Skin epidermis (tissue), 12 donors: Measurements from ENCODE around the gene MS4A8.
"Not testable (repeated sequence)": the region's sequence is repeated elsewhere in the genome, so short reads cannot be mapped to it uniquely, and the experiment has no call there.

ENCODE experiments used
- H3K27ac ChIP-seq, 21 experiments: fragments of 200-600 bp; sonication (generic) in 11 of 21; one replicate each; pipeline ENCODE4 v1.5.0; 2020; ENCODE audit warnings: mild to moderate bottlenecking in 3 of 21, inconsistent platforms in 2 of 21, moderate library complexity in 2 of 21
- H3K4me3 ChIP-seq, 7 experiments: fragments of 200-600 bp; sonication (generic) in 2 of 7; one replicate each; pipeline ENCODE4 v1.5.0; 2020; ENCODE audit warnings: inconsistent platforms in 2 of 7, mild to moderate bottlenecking in 2 of 7, moderate library complexity in 1 of 7

Gene MS4A8

GRCh38 chr11:60720460-60720859, 21.0 kb downstream of the MS4A8 start:
- no peak overlapping the region for H3K27ac ChIP-seq
- no peak overlapping the region for H3K4me3 ChIP-seq

GRCh38 chr11:60724420-60724819, 25.0 kb downstream of the MS4A8 start, which contains the start of gene MS4A18:
MS4A18 (plus strand) TSS chr11:60724720.
- no peak within 1 kb of the TSS for H3K27ac ChIP-seq

GRCh38 chr11:60725592-60725991, 26.2 kb downstream of the MS4A8 start:
- H3K27ac ChIP-seq: no peak overlapping the region
- H3K4me3 ChIP-seq: no peak overlapping the region

More at GRCh38 chr11:60724420-60724819, 25.0 kb downstream of the MS4A8 start, which contains the start of gene MS4A18:
- no peak within 1 kb of the TSS for H3K4me3 ChIP-seq

- Histone ChIP-seq H3K27ac (no peak overlapping the region), H3K4me3 (no peak overlapping the region)
Observed at GRCh38 chr11:60731586-60731985, 32.2 kb downstream of the MS4A8 start.

GRCh38 chr11:60734279-60734678, 34.9 kb downstream of the MS4A8 start:
- Histone ChIP-seq H3K27ac (no peak overlapping the region), H3K4me3 (no peak overlapping the region)

- H3K27ac ChIP-seq: no peak overlapping the region
- H3K4me3 ChIP-seq: no peak overlapping the region
Observed at GRCh38 chr11:60739114-60739513, 39.7 kb downstream of the MS4A8 start.

GRCh38 chr11:60740573-60740972, 41.2 kb downstream of the MS4A8 start:
- no peak overlapping the region for H3K4me3 ChIP-seq
- no peak overlapping the region for H3K27ac ChIP-seq

- H3K4me3 ChIP-seq: no peak overlapping the region
- no peak overlapping the region for H3K27ac ChIP-seq
Observed at GRCh38 chr11:60741421-60741820, 42.0 kb downstream of the MS4A8 start.

- Histone ChIP-seq H3K27ac (no peak overlapping the region), H3K4me3 (no peak overlapping the region)
Observed at GRCh38 chr11:60743058-60743457, 43.6 kb downstream of the MS4A8 start.

- no peak overlapping the region for H3K4me3 ChIP-seq
- no peak overlapping the region for H3K27ac ChIP-seq
Observed at GRCh38 chr11:60744114-60744513, 44.7 kb downstream of the MS4A8 start.

GRCh38 chr11:60747359-60747873, 48.0 kb downstream of the MS4A8 start:
- Histone ChIP-seq H3K27ac (no peak overlapping the region), H3K4me3 (no peak overlapping the region)

GRCh38 chr11:60748225-60748624, 48.8 kb downstream of the MS4A8 start:
- Histone ChIP-seq H3K27ac (no peak overlapping the region), H3K4me3 (no peak overlapping the region)

GRCh38 chr11:60748821-60749220, 49.4 kb downstream of the MS4A8 start:
- no peak overlapping the region for H3K4me3 ChIP-seq
- H3K27ac ChIP-seq: no peak overlapping the region

GRCh38 chr11:60750911-60751310, 51.5 kb downstream of the MS4A8 start:
- Histone ChIP-seq H3K27ac (no peak overlapping the region), H3K4me3 (no peak overlapping the region)

- H3K4me3 ChIP-seq: no peak overlapping the region
- H3K27ac ChIP-seq: no peak overlapping the region
Observed at GRCh38 chr11:60753309-60753708, 53.9 kb downstream of the MS4A8 start.

GRCh38 chr11:60754887-60755286, 55.5 kb downstream of the MS4A8 start:
- no peak overlapping the region for H3K4me3 ChIP-seq

GRCh38 chr11:60756307-60757032, 57.1 kb downstream of the MS4A8 start, which contains the start of gene MS4A15:
MS4A15 (plus strand) TSS chr11:60756867; CDS start chr11:60763734, 6,867 bp downstream.
- no peak within 1 kb of the TSS for H3K4me3 ChIP-seq
- no peak within 1 kb of the TSS for H3K27ac ChIP-seq

More at GRCh38 chr11:60754887-60755286, 55.5 kb downstream of the MS4A8 start:
- H3K27ac ChIP-seq: no peak overlapping the region

GRCh38 chr11:60757231-60757800, 57.9 kb downstream of the MS4A8 start:
- H3K4me3 ChIP-seq: no peak overlapping the region
- no peak overlapping the region for H3K27ac ChIP-seq

GRCh38 chr11:60758671-60759070, 59.3 kb downstream of the MS4A8 start:
- not testable (repeated sequence) for H3K4me3 ChIP-seq, H3K27ac ChIP-seq

- H3K27ac ChIP-seq, H3K4me3 ChIP-seq: not testable (repeated sequence)
Observed at GRCh38 chr11:60759438-60760225, 60.2 kb downstream of the MS4A8 start.
